HepG2 (cell line): ENCODE measurements around the gene STAT4. TPM values are rescaled to one million over a fixed set of nuclear protein-coding genes. Genes with fewer than 3 reads are reported as not detected.

Experiments used
- AGO1 ChIP-seq: fragments of 200-400 bp; formaldehyde crosslinking; IDR thresholded peaks from 2 replicates; pipeline ENCODE4 v1.6.1; 2017; ENCODE audit warnings: mild to moderate bottlenecking, low read depth, low read length, moderate library complexity; ENCODE audit not compliant: poor library complexity, severe bottlenecking
- BRCA1 ChIP-seq: sonication (generic); formaldehyde crosslinking; IDR thresholded peaks from 2 replicates; pipeline ENCODE4 v1.4.0; 2020; ENCODE audit warnings: missing genetic modification reagents
- EZH2 ChIP-seq: conservative IDR thresholded peaks from 2 replicates; pipeline ENCODE4 v1.6.1; 2012; ENCODE audit warnings: mild to moderate bottlenecking, low read depth, low read length, moderate library complexity
- HBP1 ChIP-seq: IDR thresholded peaks from 2 replicates; pipeline ENCODE4 v1.6.1; 2016; ENCODE audit warnings: low read depth, control low read depth
- HCFC1 ChIP-seq: fragments of 150-350 bp; IDR thresholded peaks from 2 replicates; pipeline ENCODE4 v1.6.1; 2014; ENCODE audit warnings: low read depth, low read length
- IRF9 ChIP-seq: sonication (generic); formaldehyde crosslinking; IDR thresholded peaks from 2 replicates; pipeline ENCODE4 v1.8.0; 2022; ENCODE audit warnings: missing genetic modification reagents, mild to moderate bottlenecking, borderline replicate concordance
- KLF15 ChIP-seq: sonication (generic); formaldehyde crosslinking; IDR thresholded peaks from 2 replicates; pipeline ENCODE4 v1.8.1; 2023; ENCODE audit warnings: borderline replicate concordance, mild to moderate bottlenecking, inconsistent platforms, missing genetic modification reagents, mixed read lengths
- MED13 ChIP-seq: sonication (generic); formaldehyde crosslinking; IDR thresholded peaks from 2 replicates; pipeline ENCODE4 v1.5.0; 2020; ENCODE audit warnings: missing genetic modification reagents
- NFATC3 ChIP-seq: sonication (generic); formaldehyde crosslinking; IDR thresholded peaks from 2 replicates; pipeline ENCODE4 v1.5.1; 2020; ENCODE audit warnings: mild to moderate bottlenecking, missing genetic modification reagents
- NR2F2 ChIP-seq: IDR thresholded peaks from 2 replicates; pipeline ENCODE4 v1.6.1; 2012; ENCODE audit warnings: low read depth, inconsistent platforms, borderline replicate concordance
- SCMH1 ChIP-seq: sonication (generic); formaldehyde crosslinking; IDR thresholded peaks from 2 replicates; pipeline ENCODE4 v1.9.0; 2021; ENCODE audit warnings: missing genetic modification reagents, mild to moderate bottlenecking, borderline replicate concordance
- SP2 ChIP-seq: sonication (generic); formaldehyde crosslinking; IDR thresholded peaks from 2 replicates; pipeline ENCODE4 v1.5.1; 2020; ENCODE audit warnings: mild to moderate bottlenecking, missing genetic modification reagents
- XBP1 ChIP-seq: sonication (generic); formaldehyde crosslinking; IDR thresholded peaks from 2 replicates; pipeline ENCODE4 v1.5.0; 2020; ENCODE audit warnings: missing genetic modification reagents
- ZBTB37 ChIP-seq: sonication (generic); formaldehyde crosslinking; IDR thresholded peaks from 2 replicates; pipeline ENCODE4 v1.4.0; 2020; ENCODE audit warnings: mild to moderate bottlenecking, missing genetic modification reagents
- ZBTB39 ChIP-seq: sonication (generic); formaldehyde crosslinking; IDR thresholded peaks from 2 replicates; pipeline ENCODE4 v1.5.0; 2020; ENCODE audit warnings: missing genetic modification reagents
- ZBTB7A ChIP-seq: sonication (generic); formaldehyde crosslinking; IDR thresholded peaks from 2 replicates; pipeline ENCODE4 v1.8.0; 2022; ENCODE audit warnings: mild to moderate bottlenecking, missing genetic modification reagents
- ZMYM3 ChIP-seq: sonication (generic); formaldehyde crosslinking; IDR thresholded peaks from 2 replicates; pipeline ENCODE4 v1.5.1; 2020; ENCODE audit warnings: mild to moderate bottlenecking, missing genetic modification reagents
- ZNF547 ChIP-seq: sonication (generic); formaldehyde crosslinking; IDR thresholded peaks from 2 replicates; pipeline ENCODE4 v1.5.1; 2020; ENCODE audit warnings: mild to moderate bottlenecking, missing genetic modification reagents
- ZNF552 ChIP-seq: sonication (generic); formaldehyde crosslinking; IDR thresholded peaks from 2 replicates; pipeline ENCODE4 v1.9.0; 2022; ENCODE audit warnings: missing genetic modification reagents, mild to moderate bottlenecking, borderline replicate concordance
- ZNF574 ChIP-seq: sonication (generic); formaldehyde crosslinking; IDR thresholded peaks from 2 replicates; pipeline ENCODE4 v1.4.0; 2020; ENCODE audit warnings: missing genetic modification reagents
- polyA plus RNA-seq, 8 experiments: library from polyadenylated mRNA; depleted of rRNA in 3 of 8; stranded (reverse) in 7 of 8; unstranded in 1 of 8; fragments of >200 nt; fragmentation: Illumina TruSeq in 4 of 8; extraction: Trizol in 4 of 8; gene quantifications; 2 replicates each; pipeline versions ENCODE4 v1.2.1 to v1.2.3, GENCODE V29; 2011 to 2016; ENCODE audit warnings: low read depth in 4 of 8, missing spikeins in 1 of 8, mixed read lengths in 1 of 8; ENCODE audit not compliant: insufficient read depth in 1 of 8
- total RNA-seq, 5 experiments: library from RNA; depleted of rRNA; stranded (reverse); fragments of >200 nt; fragmentation: Illumina TruSeq; extraction: Trizol; gene quantifications; 2 replicates each; pipeline ENCODE4 v1.2.3, GENCODE V29; 2016; ENCODE audit warnings: low read depth in 1 of 5

STAT4 gene
- total and polyA plus RNA-seq, 2 of the 13 experiments (the other 11 are each of a cell fraction or from before 2014, with no cell fraction given), result 0.37 TPM; not detected in 1

- TF ChIP-seq KLF15 (peak; percentile 99), BRCA1 (CRISPR knock-in tag) (peak; percentile 99), NFATC3 (CRISPR knock-in tag) (peak; percentile 97), NR2F2 (peak; percentile 87; the same call in 1 of the 2 replicates), IRF9 (CRISPR knock-in tag) (peak; percentile 98), ZBTB37 (CRISPR knock-in tag) (peak; percentile 71), ZBTB39 (CRISPR knock-in tag) (0 out of 2 replicates have a peak, but pooled peaks have one; percentile 5), HBP1 (peak; percentile 100), ZBTB7A (CRISPR knock-in tag) (peak; percentile 72; the same call in 1 of the 2 replicates), AGO1 (peak; percentile 88), EZH2 (no peak), SP2 (CRISPR knock-in tag) (peak; percentile 78), MED13 (CRISPR knock-in tag) (peak; percentile 93), ZNF574 (CRISPR knock-in tag) (peak; percentile 97), ZNF552 (CRISPR knock-in tag) (peak; percentile 99), SCMH1 (CRISPR knock-in tag) (no peak), HCFC1 (peak; percentile 71), ZNF547 (CRISPR knock-in tag) (peak; percentile 97), ZMYM3 (CRISPR knock-in tag) (peak; percentile 72; the same call in 1 of the 2 replicates), XBP1 (CRISPR knock-in tag) (peak; percentile 86; the same call in 1 of the 2 replicates)
Measured at GRCh38 chr2:191020221-191020741, 130.5 kb downstream of the STAT4 start (continued).
